Measurements from ENCODE around the gene GPC5. TPM values are rescaled to one million over a fixed set of nuclear protein-coding genes. Genes with fewer than 3 reads are reported as not detected.

GPC5 gene
- polyA plus RNA-seq, 1 experiment: not detected

- Histone ChIP-seq H3K27me3 (ENCODE audit: control insufficient read depth, insufficient read depth, low read length) (no peaks in the 10 kb centered on the region), H3K36me3 (ENCODE audit: control insufficient read depth, insufficient read depth, low read length) (no peaks in the 10 kb centered on the region), H3K4me3 (ENCODE audit: low read depth, low read length) (no peak overlapping the region)
- ChIA-PET POLR2A (no interaction called here), CTCF (no interaction called here)
- no peak for TF ChIP-seq CTCF (IDR thresholded peaks at IDR 0.05; ENCODE audit: insufficient read depth, low read depth, low read length)
- DNase-seq (ENCODE audit: low read depth): no peak
Observed at GRCh38 chr13:91762957-91763356, 364.5 kb downstream of the GPC5 start.

- POLR2A ChIA-PET: no interaction called here
- H3K4me3 ChIP-seq (ENCODE audit: low read depth, low read length): no peak overlapping the region
- no peaks in the 10 kb centered on the region for H3K27me3 ChIP-seq (ENCODE audit: control insufficient read depth, insufficient read depth, low read length)
- no peak for DNase-seq (ENCODE audit: low read depth)
- CTCF ChIA-PET: no interaction called here
- no peaks in the 10 kb centered on the region for H3K36me3 ChIP-seq (ENCODE audit: control insufficient read depth, insufficient read depth, low read length)
- no peak for TF ChIP-seq CTCF (IDR thresholded peaks at IDR 0.05; ENCODE audit: insufficient read depth, low read depth, low read length)
Observed at GRCh38 chr13:91764527-91764926, 366.1 kb downstream of the GPC5 start.

GRCh38 chr13:91767651-91768050, 369.2 kb downstream of the GPC5 start:
- Histone ChIP-seq H3K36me3 (ENCODE audit: control insufficient read depth, insufficient read depth, low read length) (no peaks in the 10 kb centered on the region), H3K27me3 (ENCODE audit: control insufficient read depth, insufficient read depth, low read length) (no peaks in the 10 kb centered on the region), H3K4me3 (ENCODE audit: low read depth, low read length) (no peak overlapping the region)
- no peak for DNase-seq (ENCODE audit: low read depth)
- ChIA-PET CTCF (no interaction called here), POLR2A (no interaction called here)
- no peak for TF ChIP-seq CTCF (IDR thresholded peaks at IDR 0.05; ENCODE audit: insufficient read depth, low read depth, low read length)

- Histone ChIP-seq H3K36me3 (ENCODE audit: control insufficient read depth, insufficient read depth, low read length) (no peaks in the 10 kb centered on the region), H3K27me3 (ENCODE audit: control insufficient read depth, insufficient read depth, low read length) (no peaks in the 10 kb centered on the region), H3K4me3 (ENCODE audit: low read depth, low read length) (no peak overlapping the region)
- no peak for TF ChIP-seq CTCF (IDR thresholded peaks at IDR 0.05; ENCODE audit: insufficient read depth, low read depth, low read length)
- no peak for DNase-seq (ENCODE audit: low read depth)
- ChIA-PET POLR2A (no interaction called here), CTCF (no interaction called here)
Observed at GRCh38 chr13:91768746-91769145, 370.3 kb downstream of the GPC5 start.

GRCh38 chr13:91771229-91771628, 372.8 kb downstream of the GPC5 start:
- Histone ChIP-seq H3K36me3 (ENCODE audit: control insufficient read depth, insufficient read depth, low read length) (no peaks in the 10 kb centered on the region), H3K4me3 (ENCODE audit: low read depth, low read length) (no peak overlapping the region), H3K27me3 (ENCODE audit: control insufficient read depth, insufficient read depth, low read length) (no peaks in the 10 kb centered on the region)
- CTCF ChIA-PET: no interaction called here
- TF ChIP-seq CTCF (IDR thresholded peaks at IDR 0.05; ENCODE audit: insufficient read depth, low read depth, low read length): no peak
- POLR2A ChIA-PET: no interaction called here
- DNase-seq (ENCODE audit: low read depth): no peak
